ENCODE results near the gene SOX13.

The SOX13 gene

GRCh38 chr1:204069887-204070286 lies 3.0 kb upstream of the SOX13 start:
- H3K4me1 ChIP-seq (ENCODE audit: control insufficient read depth, insufficient read depth, low read length) = no peaks in the 10 kb centered on the region
- H3K27me3 ChIP-seq (ENCODE audit: control insufficient read depth, insufficient read depth, low read length) = no peaks in the 10 kb centered on the region
- no peaks in the 10 kb centered on the region for H3K36me3 ChIP-seq (ENCODE audit: control insufficient read depth, insufficient read depth, low read length)
- H3K9ac ChIP-seq (ENCODE audit: low read length) = no peak overlapping the region
- H3K27ac ChIP-seq (ENCODE audit: low read depth, low read length) = no peak overlapping the region
- H3K4me3 ChIP-seq (ENCODE audit: low read length) = no peak overlapping the region

DNA sequence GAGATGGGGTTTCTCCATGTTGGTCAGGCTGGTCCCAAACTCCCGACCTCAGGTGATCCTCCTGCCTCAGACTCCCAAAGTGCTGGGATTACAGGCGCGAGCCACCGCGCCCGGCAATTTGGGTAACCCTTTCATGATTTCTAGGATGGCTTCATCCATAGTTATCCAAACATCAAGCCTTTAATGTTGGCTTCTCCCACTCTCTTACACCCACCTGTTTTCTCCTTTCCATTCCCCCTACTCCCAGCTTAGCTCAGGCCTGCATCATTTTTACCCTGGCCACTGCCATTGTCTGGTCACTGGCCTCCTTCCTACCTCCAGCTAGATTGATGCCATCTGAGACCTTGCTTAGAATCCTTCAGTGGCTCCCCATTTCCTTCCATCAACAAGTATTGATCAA lies 2.0 kb upstream of the SOX13 start:
- Histone ChIP-seq H3K36me3 (ENCODE audit: control insufficient read depth, insufficient read depth, low read length) (no peaks in the 10 kb centered on the region), H3K9ac (ENCODE audit: low read length) (no peak overlapping the region), H3K27me3 (ENCODE audit: control insufficient read depth, insufficient read depth, low read length) (no peaks in the 10 kb centered on the region), H3K4me1 (ENCODE audit: control insufficient read depth, insufficient read depth, low read length) (peaks cover 5% of the 10 kb centered on the region), H3K27ac (ENCODE audit: low read depth, low read length) (no peak overlapping the region), H3K4me3 (ENCODE audit: low read length) (no peak overlapping the region)

- Histone ChIP-seq H3K27me3 (ENCODE audit: control insufficient read depth, insufficient read depth, low read length) (no peaks in the 10 kb centered on the region), H3K36me3 (ENCODE audit: control insufficient read depth, insufficient read depth, low read length) (no peaks in the 10 kb centered on the region), H3K4me1 (ENCODE audit: control insufficient read depth, insufficient read depth, low read length) (peaks cover 9% of the 10 kb centered on the region), H3K27ac (ENCODE audit: low read depth, low read length) (peak overlapping the region; percentile 92), H3K9ac (ENCODE audit: low read length) (peak overlapping the region; percentile 66), H3K4me3 (ENCODE audit: low read length) (peak overlapping the region; percentile 70)
Observed at GRCh38 chr1:204073837-204074273, 940 bp downstream of the SOX13 start.

DNA sequence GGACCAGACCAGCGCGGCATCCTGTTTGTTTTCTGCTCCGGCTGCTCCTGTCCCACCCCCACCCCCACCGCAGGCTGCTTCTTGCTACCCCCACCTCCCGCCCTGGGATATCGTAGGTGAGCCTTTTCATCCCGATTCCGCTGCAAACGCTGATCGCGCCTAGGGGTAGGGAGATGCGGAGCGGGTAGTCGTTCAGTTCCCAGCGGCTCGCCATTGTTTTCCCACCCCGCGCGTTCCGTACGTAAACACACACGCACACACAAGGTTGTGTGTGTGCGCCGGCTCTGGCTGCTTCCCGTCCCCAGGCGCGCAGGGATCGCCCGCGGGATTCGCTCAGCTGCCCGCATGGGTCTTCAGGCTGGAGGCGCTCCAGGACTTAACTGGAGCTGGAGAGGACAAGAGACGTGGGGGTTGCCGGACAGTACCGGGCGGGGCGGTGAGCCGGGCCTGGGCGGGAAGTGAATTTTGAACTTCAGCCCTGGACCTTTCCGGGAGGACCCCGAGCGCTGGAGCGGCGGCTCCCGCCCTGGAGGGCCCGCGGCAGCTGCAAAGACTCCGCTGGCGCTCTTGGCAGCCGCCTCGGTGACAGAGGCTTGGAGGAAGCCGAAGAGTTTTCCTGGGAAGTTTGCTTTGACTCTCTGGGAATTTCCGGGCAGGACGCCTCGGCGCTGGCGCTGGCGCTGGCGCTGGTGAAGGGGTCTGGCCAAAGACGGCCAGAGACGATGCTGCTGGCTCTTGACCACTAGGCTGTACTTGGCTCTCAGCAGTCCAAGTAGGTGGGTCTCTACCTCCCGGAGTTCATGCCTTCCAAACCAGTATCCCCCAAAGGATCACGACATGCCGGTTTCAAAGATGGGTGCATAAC lies 1.6 kb downstream of the SOX13 start:
- Histone ChIP-seq H3K27ac (ENCODE audit: low read depth, low read length) (peak overlapping the region; percentile 92), H3K36me3 (ENCODE audit: control insufficient read depth, insufficient read depth, low read length) (no peaks in the 10 kb centered on the region), H3K4me1 (ENCODE audit: control insufficient read depth, insufficient read depth, low read length) (peaks cover 9% of the 10 kb centered on the region), H3K9ac (ENCODE audit: low read length) (peak overlapping the region; percentile 66), H3K4me3 (ENCODE audit: low read length) (peak overlapping the region; percentile 70), H3K27me3 (ENCODE audit: control insufficient read depth, insufficient read depth, low read length) (no peaks in the 10 kb centered on the region)

- Histone ChIP-seq H3K4me3 (ENCODE audit: low read length) (peak overlapping the region; percentile 70), H3K27me3 (ENCODE audit: control insufficient read depth, insufficient read depth, low read length) (no peaks in the 10 kb centered on the region), H3K27ac (ENCODE audit: low read depth, low read length) (peak overlapping the region; percentile 92), H3K36me3 (ENCODE audit: control insufficient read depth, insufficient read depth, low read length) (no peaks in the 10 kb centered on the region), H3K9ac (ENCODE audit: low read length) (peak overlapping the region; percentile 34), H3K4me1 (ENCODE audit: control insufficient read depth, insufficient read depth, low read length) (peaks cover 11% of the 10 kb centered on the region)
Observed at GRCh38 chr1:204075139-204075521, 2.2 kb downstream of the SOX13 start.

GRCh38 chr1:204075890-204076846 lies 3.3 kb downstream of the SOX13 start:
- Histone ChIP-seq H3K27ac (ENCODE audit: low read depth, low read length) (no peak overlapping the region), H3K4me3 (ENCODE audit: low read length) (peak overlapping the region; percentile 70), H3K9ac (ENCODE audit: low read length) (no peak overlapping the region), H3K36me3 (ENCODE audit: control insufficient read depth, insufficient read depth, low read length) (no peaks in the 10 kb centered on the region), H3K27me3 (ENCODE audit: control insufficient read depth, insufficient read depth, low read length) (no peaks in the 10 kb centered on the region), H3K4me1 (ENCODE audit: control insufficient read depth, insufficient read depth, low read length) (peaks cover 17% of the 10 kb centered on the region)

GRCh38 chr1:204076891-204077290 lies 4.0 kb downstream of the SOX13 start:
- H3K9ac ChIP-seq (ENCODE audit: low read length) = no peak overlapping the region
- H3K4me3 ChIP-seq (ENCODE audit: low read length) = no peak overlapping the region
- no peak overlapping the region for H3K27ac ChIP-seq (ENCODE audit: low read depth, low read length)
- no peaks in the 10 kb centered on the region for H3K27me3 ChIP-seq (ENCODE audit: control insufficient read depth, insufficient read depth, low read length)
- peaks cover 17% of the 10 kb centered on the region for H3K4me1 ChIP-seq (ENCODE audit: control insufficient read depth, insufficient read depth, low read length)
- H3K36me3 ChIP-seq (ENCODE audit: control insufficient read depth, insufficient read depth, low read length) = no peaks in the 10 kb centered on the region

DNA sequence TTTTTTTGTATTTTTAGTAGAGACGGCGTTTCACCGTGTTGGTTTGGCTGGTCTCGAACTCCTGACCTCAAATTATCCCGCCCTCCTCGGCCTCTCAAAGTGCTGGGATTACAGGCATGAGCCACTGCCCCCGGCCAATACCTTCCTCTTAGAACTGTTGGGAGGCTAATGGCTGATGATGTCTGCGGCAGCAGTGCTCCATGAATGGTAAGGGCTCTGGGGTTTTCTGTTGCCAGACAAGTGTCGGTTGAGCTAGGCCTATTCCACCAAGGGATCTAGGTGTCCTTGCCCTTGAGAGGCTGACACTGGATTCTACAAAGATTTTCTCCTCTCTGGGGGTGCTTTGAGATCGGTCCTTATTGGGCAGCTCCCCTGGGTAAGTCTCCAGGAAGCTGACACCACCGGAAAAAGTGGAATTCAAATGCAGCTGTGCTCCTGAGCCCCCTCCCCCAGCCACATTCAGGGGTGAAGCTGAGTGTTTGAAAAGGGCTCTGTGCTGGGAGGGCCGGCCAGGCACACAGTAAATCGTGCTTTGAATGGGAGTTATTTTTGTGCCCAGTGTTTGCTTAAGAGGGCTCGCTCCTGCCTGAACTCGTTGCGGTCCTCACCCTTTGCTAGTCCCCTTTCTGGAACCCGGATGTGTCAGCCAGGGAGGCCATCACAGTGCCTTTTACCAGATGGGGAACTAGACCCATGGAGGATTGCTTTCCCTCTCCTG lies 5.2 kb downstream of the SOX13 start:
- H3K9ac ChIP-seq (ENCODE audit: low read length) = no peak overlapping the region
- no peaks in the 10 kb centered on the region for H3K36me3 ChIP-seq (ENCODE audit: control insufficient read depth, insufficient read depth, low read length)
- peaks cover 17% of the 10 kb centered on the region for H3K4me1 ChIP-seq (ENCODE audit: control insufficient read depth, insufficient read depth, low read length)
- peak overlapping the region; percentile 18 for H3K4me3 ChIP-seq (ENCODE audit: low read length)
- H3K27me3 ChIP-seq (ENCODE audit: control insufficient read depth, insufficient read depth, low read length) = no peaks in the 10 kb centered on the region
- peak overlapping the region; percentile 37 for H3K27ac ChIP-seq (ENCODE audit: low read depth, low read length)

DNA sequence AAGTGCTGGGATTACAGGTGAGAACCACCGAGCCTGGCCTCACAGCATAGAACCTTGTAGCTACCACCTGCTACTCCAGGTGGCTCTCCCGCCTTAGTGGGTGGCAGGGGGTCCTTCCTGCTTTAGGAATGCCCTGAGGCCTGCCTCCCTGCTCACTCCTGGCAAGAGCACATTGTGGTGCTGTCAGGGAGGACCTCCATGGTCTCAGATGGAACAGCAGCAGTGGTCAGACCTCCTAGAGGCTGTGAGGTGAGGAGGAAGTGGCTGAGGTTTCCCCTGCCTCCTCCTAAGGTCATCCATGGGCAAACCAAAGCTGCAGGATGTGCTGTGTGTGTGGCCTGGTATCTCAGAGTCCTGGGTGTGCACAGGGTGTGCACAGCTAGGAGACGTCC lies 6.7 kb downstream of the SOX13 start:
- H3K27me3 ChIP-seq (ENCODE audit: control insufficient read depth, insufficient read depth, low read length) = no peaks in the 10 kb centered on the region
- H3K4me1 ChIP-seq (ENCODE audit: control insufficient read depth, insufficient read depth, low read length) = peaks cover 25% of the 10 kb centered on the region
- H3K4me3 ChIP-seq (ENCODE audit: low read length) = no peak overlapping the region
- H3K27ac ChIP-seq (ENCODE audit: low read depth, low read length) = no peak overlapping the region
- H3K36me3 ChIP-seq (ENCODE audit: control insufficient read depth, insufficient read depth, low read length) = no peaks in the 10 kb centered on the region
- H3K9ac ChIP-seq (ENCODE audit: low read length) = no peak overlapping the region

DNA sequence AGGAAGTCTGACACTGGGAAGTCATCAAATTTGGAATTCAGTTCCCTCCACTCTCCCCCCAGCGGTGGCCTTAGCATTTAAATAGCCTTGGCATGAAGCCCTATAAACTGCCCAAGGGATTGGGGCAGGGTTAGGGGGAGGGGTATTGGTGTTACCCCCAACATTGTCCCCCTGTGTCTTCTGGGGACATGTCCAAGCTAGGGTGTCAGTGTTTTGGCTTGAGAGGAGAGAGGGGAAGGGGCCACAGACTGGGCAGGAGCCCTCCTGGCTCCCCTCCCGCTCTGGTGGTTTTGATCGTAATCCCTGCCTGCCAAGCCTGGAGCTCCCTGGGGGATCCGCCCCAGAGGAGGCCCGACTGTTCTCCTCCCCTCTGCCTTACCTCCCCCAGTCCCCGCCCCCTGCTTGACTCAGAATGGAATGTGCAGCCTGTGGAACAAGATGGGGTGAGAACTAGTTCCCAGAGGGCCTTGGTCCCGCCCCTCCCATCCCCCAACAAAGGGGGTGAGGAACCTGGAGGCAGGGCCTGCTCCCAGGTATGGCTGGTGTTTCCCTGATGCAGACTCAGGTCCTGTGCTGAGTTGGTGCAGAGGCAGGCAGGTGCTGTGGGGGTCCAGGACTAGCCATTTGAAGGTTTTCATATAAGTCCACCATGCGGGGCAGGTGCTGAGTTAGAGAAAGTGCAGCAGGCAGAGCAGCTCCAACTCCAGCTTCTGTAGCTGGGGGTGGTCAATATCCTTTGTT lies 7.4 kb downstream of the SOX13 start:
- Histone ChIP-seq H3K4me1 (ENCODE audit: control insufficient read depth, insufficient read depth, low read length) (peaks cover 27% of the 10 kb centered on the region), H3K4me3 (ENCODE audit: low read length) (no peak overlapping the region), H3K27ac (ENCODE audit: low read depth, low read length) (peak overlapping the region; percentile 37), H3K9ac (ENCODE audit: low read length) (no peak overlapping the region), H3K27me3 (ENCODE audit: control insufficient read depth, insufficient read depth, low read length) (no peaks in the 10 kb centered on the region), H3K36me3 (ENCODE audit: control insufficient read depth, insufficient read depth, low read length) (no peaks in the 10 kb centered on the region)

- Histone ChIP-seq H3K27ac (ENCODE audit: low read depth, low read length) (no peak overlapping the region), H3K27me3 (ENCODE audit: control insufficient read depth, insufficient read depth, low read length) (no peaks in the 10 kb centered on the region), H3K9ac (ENCODE audit: low read length) (no peak overlapping the region), H3K4me3 (ENCODE audit: low read length) (no peak overlapping the region), H3K36me3 (ENCODE audit: control insufficient read depth, insufficient read depth, low read length) (no peaks in the 10 kb centered on the region), H3K4me1 (ENCODE audit: control insufficient read depth, insufficient read depth, low read length) (peaks cover 24% of the 10 kb centered on the region)
Observed at GRCh38 chr1:204081164-204081790, 8.4 kb downstream of the SOX13 start.
